GM19025 (cell line): ENCODE data around the gene SMCO3.
"Not testable (repeated sequence)": the region's sequence is repeated elsewhere in the genome, so short reads cannot be mapped to it uniquely, and the experiment has no call there.

Source experiments
- ATAC-seq: cut with Tn5 transposase; IDR thresholded peaks from one replicate; pipeline ENCODE4 v1.9.1; 2021; ENCODE audit warnings: mild to moderate bottlenecking, low read depth, moderate library complexity; ENCODE audit not compliant: unreplicated experiment

SMCO3 gene

DNA sequence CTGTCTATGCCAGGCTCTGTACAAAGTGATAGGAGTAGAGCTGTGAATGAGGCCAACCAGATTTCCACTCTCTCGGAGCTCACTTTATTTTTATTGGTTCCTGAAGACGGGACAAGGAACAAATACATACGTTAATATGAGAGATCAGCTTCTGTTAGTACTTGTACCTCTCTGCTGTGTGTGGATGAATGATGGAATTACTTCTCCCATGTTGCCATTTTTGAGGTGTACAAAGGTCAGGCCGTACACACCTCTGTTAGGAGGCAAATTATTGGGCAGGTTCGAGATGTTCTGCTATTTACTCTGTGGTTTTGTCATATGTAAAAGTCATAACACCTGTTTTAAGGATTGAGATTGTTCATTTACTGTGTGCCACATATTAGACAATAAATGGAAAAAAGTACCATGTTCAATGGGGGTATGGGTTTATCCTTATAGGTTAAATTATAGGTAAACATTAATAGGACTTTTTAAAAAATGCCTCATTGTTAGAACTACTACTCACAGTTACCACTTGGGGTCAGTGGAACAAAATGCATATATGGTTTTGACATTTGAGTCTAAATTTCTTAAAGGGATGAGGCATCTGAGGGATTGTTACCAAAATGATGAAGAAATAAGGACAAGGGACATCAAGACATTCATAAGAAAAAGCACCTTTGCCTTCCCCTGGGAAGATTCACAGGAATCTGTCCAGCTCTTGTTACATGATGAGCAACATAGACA lies 37.6 kb downstream of the SMCO3 start:
- no peak for ATAC-seq

DNA sequence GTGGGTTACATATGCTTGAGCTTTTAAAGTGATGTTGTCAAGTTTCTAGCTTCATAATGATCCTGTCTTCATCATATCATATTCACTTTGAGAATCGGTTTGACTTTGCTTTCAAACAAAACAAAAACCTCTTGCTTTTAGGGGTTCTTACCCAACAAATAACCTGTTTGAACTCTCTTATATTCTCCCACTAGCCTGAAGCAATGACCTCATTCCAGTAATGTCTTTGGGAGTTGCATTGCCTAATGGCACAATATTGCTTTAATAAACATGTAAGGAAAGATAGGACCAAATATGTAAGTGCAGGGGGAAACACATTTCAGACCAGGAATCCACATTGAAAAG lies 38.4 kb downstream of the SMCO3 start:
- ATAC-seq: no peak

DNA sequence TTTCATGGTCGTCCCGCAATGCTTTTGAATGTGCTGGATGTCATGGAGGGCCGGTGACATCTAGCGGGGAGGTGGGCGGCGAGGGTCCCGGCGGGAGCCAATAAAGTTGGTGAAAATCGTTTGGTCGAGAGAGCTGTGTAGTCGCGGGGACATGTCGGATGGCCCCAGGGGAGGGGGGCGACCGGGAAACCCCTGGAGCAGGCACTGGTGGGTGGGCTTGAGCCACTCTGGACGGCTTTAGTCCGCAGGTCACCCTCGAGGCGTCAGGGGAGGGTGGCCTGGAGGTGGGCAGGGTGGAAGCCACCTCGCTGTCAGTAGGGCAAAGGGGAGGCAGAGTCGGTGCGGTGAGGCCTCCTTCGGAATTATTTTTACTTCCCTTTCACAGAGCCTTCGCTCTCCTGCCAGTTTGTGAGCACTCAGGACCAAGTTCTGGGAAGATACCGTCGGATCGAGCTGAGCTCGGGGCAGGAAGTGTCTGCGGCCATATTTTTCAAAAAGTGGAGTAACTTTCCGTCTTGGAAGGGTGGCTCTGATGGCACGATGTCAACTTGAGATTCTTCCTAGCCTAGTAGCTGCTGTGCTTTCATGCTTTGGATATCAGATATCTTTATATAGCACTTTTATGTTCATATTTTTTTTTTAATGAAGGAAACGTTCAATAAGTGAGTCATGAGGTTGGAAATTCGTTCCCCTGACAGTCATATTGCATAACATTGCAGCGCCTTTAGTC lies 38.9 kb downstream of the SMCO3 start:
- ATAC-seq: no peak

DNA sequence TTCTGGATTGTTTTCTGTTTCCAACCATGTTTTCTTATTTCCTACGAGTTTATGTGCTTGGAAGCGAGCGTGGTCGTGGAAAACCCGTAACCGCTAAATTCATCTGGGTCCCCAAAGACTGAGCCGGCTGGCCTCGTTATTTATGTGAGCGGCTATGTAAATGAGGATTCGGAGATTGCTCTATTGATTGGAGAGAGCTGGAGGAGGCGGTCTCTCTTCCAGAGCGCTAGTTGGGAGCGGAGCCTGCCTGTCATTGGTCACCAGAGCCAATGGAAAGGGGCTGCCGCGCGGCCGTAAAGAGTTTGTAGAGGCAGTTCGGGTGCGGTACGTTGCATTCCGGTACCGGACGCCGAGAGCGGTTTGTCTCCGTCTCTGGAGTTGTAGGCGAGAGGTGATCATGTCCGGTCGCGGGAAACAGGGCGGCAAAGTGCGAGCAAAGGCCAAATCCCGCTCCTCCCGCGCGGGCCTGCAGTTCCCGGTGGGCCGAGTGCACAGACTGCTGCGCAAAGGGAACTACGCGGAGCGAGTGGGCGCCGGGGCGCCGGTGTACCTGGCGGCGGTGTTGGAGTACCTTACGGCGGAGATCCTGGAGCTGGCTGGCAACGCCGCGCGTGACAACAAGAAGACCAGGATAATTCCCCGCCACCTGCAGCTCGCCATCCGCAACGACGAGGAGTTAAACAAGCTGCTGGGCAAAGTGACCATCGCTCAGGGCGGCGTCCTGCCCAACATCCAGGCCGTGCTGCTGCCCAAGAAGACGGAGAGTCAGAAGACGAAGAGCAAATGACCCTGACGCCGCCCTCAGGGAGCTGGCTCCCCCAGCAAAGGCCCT lies 39.7 kb downstream of the SMCO3 start:
- peak; percentile 48 for ATAC-seq

DNA sequence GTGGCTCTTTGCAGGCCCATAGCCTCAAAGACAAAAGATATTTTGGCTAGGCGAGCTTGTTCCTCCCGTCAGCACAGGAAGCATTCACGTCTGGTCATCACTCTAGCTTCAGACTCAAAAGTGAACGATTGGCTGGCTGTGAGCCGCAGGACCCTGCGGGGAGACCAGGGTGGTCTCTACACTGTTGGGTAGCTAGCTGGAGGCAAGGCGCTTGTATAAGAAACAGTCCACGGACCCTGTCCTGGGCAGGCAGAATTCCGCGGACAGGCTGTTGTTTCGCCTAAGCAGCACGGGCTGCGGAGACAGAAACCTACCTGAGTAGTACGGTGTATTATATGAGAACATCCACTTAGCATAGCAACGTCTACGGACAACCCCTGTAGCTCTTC lies 40.3 kb downstream of the SMCO3 start:
- peak; percentile 4 for ATAC-seq

DNA sequence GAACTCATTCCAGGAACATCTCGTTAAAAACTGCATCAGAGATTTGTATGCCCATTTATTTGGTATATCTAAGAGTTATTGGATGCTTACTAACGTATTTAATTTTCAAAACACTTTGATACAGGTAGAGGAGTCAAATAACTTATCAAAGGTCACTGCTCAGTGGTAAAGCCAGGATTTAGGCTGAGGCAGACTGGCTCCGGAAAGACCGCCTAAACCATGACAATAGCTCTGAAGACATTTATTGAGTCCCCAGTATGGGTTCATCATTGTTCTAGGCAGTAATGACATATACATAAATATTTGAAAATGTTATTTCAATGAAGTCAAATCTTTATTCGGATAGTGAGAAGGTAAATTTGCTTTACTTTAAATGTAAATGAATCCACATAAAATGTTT lies 41.0 kb downstream of the SMCO3 start:
- no peak for ATAC-seq

DNA sequence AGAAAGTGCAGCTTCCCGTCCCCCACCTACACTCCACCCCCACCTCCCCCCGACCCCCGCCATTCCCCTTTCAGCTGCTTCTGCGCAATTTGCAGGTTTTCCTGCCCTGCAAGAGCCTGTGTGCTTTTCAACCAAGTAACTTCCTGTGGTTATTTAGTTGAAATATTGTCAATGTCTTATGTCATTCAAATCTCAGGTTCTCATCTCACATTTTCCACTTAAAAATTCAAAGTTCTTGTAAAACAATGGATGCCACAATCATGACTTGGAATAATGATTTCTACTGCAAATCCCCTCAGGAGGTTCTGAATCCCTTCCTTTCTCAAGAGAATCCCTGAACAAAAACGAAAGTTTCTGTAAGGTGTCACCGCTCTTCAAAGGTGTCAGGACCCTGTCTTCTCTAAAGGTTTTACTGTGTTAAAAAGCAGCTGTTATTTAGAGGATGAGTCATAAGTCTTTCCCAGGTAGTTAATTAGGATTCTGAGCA lies 42.3 kb downstream of the SMCO3 start:
- ATAC-seq: no peak

DNA sequence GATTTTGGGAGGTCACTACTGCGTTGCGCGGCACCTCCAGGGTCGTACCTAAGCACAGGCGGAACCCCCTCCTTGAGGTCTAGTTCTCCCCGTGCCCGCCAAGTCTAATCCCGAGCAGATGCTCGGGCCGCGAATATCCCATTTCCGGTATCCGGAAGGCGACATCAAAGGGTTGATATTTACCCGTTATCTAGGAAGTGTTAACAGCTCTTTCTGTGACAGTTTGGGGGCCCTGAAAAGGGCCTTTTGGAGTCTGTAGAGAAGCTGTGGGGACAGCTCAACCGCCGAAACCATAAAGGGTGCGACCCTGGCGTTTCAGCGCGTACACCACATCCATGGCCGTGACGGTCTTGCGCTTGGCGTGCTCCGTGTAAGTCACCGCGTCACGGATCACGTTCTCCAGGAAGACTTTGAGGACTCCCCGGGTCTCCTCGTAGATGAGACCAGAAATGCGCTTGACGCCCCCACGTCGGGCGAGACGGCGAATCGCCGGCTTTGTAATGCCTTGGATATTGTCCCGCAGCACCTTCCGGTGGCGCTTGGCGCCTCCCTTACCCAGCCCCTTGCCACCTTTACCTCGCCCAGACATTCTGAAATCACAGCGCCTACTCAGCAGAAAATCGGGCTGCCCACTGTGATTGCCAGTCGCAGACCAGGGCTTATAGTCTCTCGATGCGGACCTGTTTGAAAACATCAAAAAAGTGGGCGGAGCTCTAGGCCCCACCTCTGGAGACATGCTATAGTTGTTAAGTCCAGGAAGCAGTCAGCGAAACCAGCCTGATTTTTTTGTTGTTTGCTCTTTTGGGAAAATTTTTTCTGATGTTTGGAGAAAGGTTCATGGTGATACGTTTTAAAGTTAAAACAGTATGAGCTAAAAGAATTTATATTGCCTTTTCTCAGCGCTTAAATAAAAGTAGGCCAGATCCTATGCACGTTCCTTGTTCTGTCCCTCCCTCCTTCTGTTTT lies 43.2 kb downstream of the SMCO3 start:
- ATAC-seq: peak; percentile 22

DNA sequence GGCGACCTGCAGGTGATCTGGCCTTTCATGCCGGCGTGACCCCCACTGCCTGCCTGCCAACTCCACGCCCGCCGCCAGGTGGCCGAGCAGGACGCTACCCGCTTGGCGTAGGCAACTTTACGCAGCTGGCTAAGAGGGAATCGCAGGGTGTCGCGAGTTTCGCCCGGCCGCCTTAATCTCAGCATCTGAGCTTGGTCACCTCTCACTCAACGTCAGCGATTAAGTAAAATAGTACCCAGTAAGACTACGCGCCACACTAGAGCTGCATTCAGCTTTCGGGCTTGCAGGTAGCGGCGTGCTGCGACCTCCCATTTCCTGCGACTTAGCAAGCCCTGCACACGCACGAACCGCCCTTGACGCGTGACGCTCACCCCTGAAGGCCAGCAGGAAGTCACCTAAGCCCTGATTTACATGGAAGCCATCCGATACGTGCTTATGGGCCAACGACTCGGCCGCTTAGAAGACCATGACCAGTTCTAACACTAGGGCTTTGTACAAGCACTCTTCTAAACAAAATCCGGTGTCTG lies 44.0 kb downstream of the SMCO3 start:
- ATAC-seq: peak; percentile 40

DNA sequence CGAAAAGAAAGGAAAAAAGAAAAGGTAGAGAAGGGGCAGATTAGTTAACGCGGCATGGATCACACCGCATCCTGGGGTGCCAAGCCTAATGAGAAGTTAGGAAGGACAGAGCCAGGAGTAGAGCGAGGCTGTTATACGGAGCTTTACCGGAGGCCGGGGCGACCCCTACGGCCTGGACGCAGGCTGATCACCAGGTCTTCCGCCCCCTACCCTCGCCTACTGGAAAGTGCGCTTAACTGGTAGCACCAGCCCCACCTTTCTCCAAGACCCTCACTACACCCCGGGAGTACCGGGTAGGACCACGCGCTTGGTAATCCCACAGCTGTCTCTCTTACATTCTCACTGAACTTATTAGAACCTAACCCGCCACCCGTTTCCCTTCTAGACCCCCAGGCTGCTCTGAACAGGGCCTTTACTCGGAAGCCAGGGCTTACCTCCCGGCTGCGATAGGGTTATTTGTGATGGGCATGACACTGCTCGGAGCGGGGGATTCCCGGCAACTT lies 44.5 kb downstream of the SMCO3 start:
- no peak for ATAC-seq

DNA sequence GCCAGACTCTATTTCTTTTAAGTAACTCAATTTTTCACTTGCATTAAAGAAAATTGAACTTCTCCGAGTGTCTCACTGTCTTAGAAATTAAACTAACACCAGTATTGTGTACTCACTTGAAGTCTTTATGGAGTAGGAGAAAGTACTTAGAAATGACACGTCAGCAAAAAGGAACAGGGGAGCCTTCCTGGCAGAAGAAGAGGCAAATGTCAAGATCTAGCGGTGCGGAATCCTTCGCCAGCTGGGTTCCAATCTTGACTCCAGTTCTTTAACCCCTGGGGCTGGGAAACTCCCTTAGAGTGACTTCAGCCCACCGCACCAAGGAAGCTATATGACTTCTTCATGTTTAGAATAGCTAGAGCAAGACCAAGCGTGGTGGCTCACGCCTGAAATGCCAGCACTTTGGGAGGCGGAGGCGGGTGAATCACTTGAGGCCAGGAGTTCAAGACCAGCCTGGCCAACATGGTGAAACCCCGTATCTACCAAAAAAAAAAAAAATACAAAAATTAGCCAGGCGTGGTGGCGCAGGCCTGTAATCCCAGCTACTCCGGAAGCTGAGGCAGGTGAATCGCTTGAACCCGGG lies 45.1 kb downstream of the SMCO3 start:
- no peak for ATAC-seq

DNA sequence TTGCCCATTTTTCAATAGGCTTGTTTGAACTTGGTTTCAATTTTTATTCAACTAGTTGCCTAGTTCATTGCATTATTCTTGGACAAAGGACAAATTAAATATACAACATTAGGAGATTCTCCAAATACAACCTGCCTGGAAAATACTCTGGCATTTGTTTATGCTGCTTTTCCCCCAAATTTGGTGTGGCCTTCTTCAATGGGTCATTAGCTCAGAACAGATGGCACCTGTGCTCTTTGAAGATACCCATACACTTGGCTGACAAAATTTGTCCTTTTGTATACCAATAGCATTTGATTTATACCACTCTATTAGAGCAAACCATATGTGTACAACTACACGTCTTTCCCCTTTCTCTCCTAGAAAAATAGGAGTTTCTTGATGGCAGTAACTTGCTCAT lies 46.4 kb downstream of the SMCO3 start:
- no peak for ATAC-seq

DNA sequence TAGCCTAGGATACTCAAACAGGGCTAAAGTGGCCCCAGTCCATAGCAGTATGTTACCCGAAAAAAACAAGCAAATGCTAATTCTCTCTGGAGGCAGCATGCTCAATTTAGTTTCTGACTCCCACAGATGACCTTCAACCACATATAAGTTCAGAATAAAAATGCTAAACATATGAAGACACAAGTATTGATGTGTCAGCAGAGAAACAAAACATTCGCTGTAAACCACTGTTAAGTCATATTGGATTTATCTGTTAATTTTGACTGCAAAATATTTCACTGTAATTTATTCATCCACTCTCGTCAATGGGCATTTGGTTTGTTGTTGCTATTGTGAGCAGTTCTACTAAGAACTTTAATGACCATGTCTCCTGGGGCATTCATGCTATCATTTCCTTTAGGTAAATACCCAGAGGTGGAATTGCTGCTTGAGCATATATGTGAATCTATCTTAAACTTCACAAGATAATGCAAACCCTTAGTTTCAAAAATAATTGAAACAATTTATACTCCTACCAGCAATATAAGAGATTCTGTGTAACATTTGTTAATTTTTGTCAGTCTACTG lies 47.2 kb downstream of the SMCO3 start:
- no peak for ATAC-seq

DNA sequence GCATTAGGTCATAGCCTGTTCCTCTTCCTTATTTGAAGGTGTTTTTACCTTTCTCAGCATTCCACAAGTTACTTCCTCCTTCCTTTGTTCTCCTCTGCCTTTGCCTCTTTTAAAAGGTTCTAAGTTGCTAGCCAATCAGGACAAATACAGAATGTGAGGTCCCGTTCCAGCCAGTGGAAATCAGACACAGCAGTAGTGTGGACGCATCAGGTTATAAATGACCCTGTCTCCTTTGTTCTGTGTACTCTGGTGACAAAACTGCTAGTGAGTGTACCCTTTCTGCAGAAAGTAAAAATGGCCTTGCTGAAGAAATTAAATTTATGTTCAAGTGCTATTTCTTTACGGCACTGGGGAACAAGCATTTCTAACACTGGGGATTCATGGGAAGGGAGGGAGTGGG lies 48.0 kb downstream of the SMCO3 start:
- ATAC-seq: not testable (repeated sequence)

DNA sequence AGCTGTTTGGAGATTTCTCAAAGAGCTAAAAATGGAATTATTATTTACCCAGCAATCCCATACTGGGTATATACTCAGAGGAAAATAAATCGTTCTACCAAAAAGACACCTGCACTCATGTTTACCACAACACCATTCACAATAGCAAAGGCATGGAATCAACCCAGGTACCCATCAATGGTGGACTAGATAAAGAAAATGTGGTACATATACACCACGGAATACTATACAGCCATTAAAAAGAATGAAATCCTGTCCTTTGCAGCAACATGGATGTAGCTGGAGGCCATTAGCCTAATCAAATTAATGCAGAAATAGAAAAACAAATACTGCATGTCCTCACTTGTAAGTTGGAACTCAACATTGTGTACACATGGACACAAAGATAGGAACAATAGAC lies 48.6 kb downstream of the SMCO3 start:
- ATAC-seq: no peak

DNA sequence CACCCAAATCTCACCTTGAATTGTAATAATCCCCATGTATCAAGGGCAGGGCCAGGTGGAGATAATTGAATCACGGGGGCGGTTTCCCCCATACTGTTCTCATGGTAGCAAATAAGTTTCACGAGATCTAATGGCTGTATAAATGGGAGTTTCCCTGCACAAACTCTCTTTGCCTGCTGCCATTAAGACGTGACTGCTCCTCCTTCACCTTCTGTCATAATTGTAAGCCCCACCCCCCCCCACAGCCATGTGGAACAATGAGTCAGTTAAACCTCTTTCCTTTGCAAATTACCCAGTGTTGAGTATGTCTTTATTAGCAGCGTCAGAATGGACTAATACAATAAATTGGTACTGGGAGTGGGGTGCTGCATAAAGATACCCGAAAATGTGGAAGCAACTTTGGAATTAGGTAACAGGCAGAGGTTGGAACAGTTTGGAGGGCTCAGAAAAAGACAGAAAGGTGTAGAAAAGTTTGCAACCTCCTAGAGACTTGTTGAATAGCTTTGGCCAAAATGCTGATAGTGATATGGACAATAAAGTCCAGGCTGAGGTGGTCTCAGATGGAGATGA lies 54.2 kb downstream of the SMCO3 start:
- not testable (repeated sequence) for ATAC-seq

DNA sequence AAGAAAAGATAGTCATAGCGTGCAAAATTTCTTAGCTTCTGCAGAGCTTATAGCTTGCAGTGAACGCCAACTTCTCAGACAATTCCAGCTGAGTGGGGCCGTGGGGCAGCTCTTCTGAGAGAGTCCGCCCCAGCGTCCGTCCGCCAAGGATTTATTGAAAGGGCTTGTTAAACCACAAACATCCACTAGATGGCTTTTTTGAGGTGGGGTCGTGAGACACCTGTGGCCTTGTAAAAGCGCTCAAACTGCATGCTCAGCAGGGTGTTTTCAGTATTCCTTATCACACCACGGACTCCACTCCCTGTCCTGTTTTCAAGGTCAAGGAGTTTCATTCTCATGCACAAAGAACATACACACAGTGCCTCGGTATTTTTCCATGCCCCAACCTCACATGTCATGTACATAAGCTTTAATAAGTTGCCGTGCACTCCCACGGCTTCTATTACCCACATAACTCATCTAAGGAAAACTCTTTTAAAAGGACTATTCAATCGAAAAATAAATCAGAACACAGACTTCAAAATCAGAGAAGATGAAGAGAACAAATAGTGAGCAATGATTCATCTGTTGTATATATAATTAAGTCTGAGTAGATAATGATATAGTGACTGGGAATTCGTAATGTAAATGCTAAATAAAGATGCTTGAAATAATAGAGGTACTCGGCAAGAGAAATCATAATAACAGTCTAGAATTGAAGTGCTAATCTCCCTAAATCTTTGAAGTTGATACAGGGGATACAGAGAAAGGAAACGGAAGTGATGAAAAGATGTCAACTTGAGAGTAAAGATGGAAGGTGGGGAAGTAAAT lies 57.4 kb downstream of the SMCO3 start:
- ATAC-seq: no peak
